Epithelial cell of proximal tubule (primary cell): ENCODE results near the gene CSTA. TPM values are rescaled to one million over a fixed set of nuclear protein-coding genes. Genes with fewer than 3 reads are reported as not detected.
A peak's percentile ranks its signal among the peaks of the same experiment; 100 is the strongest.

Experiments used
- DNase-seq: peaks from one replicate; pipeline ENCODE4 v3.0.0-alpha.2; 2011; ENCODE audit warnings: low read depth
- H3K4me3 ChIP-seq: 2 replicates; pipeline ENCODE4 v1.5.1; 2011; ENCODE audit warnings: low read depth, mild to moderate bottlenecking, low read length
- CTCF ChIP-seq: conservative IDR thresholded peaks from 2 replicates; pipeline ENCODE4 v1.5.1; 2012; ENCODE audit warnings: low read depth, mild to moderate bottlenecking, low read length
- total RNA-seq: library from RNA; depleted of rRNA; stranded (reverse); fragments of >200 nt; gene quantifications from 2 replicates; pipeline ENCODE4 v1.2.3, GENCODE V29; 2015

CSTA gene
- total RNA-seq, 1 donor from 2014 or later, result not detected

- DNase-seq, result no peak
- TF ChIP-seq CTCF, result no peak
- H3K4me3 ChIP-seq, result no peak overlapping the region
Measured at GRCh38 chr3:122366379-122366749, 41.3 kb downstream of the CSTA start.

GRCh38 chr3:122374034-122374433 is 49.0 kb downstream of the CSTA start:
- no peak for TF ChIP-seq CTCF
- no peak overlapping the region for H3K4me3 ChIP-seq
- DNase-seq, result no peak

DNA sequence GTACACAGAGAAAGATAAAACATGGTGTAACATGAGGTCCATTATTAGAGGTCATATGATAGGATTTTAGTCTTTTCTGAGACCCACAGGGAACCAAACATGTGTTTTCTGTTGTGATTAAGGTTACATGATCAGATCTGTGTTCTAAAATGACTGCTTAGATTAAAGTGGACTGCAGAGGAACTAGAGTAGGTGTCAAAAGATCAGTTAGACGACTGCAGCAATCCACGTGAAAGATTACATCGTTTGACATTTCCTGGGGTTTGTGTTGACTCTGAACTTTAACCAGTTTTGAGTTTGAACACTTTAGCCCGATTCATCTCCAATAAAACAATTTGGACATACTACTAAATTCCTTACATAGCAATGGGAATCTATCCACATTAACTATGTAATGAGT is 52.9 kb downstream of the CSTA start:
- TF ChIP-seq CTCF, result no peak
- no peak overlapping the region for H3K4me3 ChIP-seq

GRCh38 chr3:122382888-122383666 is 58.0 kb downstream of the CSTA start, which contains the start of gene MIX23:
Gene MIX23, minus strand, starts transcription at chr3:122383231. Its CDS starts 7 bp downstream, at chr3:122383224.
- DNase-seq, result no peak
- H3K4me3 ChIP-seq, result peak within 1 kb of the TSS; percentile 81
- no peak for TF ChIP-seq CTCF

More for the DNA sequence above, 52.9 kb downstream of the CSTA start:
- DNase-seq, result no peak

GRCh38 chr3:122383771-122384697 is 59.0 kb downstream of the CSTA start, which contains the start of gene FAM162A:
Gene FAM162A, plus strand, starts transcription at chr3:122384182. Its CDS starts 84 bp downstream, at chr3:122384266.
- peak; percentile 47 for TF ChIP-seq CTCF
- DNase-seq, result no peak
- H3K4me3 ChIP-seq, result peak within 1 kb of the TSS; percentile 81

DNA sequence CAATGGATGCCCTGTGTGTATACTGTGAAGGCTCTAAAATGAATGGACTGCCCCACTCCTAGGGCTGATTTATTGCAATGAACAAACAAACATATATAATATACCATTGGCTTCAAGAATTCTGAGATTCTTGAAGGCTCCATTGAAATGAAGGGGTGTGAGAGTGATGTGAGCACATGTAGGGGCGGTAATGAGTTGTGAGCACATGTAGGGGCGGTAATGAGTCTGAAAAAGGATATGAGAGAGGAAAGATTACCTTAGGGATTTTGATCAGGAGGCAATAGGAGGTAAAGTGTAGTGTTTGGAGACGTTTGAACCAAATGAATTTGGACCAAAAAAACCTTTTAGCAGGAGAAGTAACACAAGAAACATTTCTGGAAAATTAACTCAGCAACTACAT is 62.7 kb downstream of the CSTA start:
- no peak for TF ChIP-seq CTCF
- no peak overlapping the region for H3K4me3 ChIP-seq
- no peak for DNase-seq
